Measurements from ENCODE around the gene GPHN.

The GPHN gene

GRCh38 chr14:66603945-66604344 lies 96.0 kb downstream of the GPHN start:
- no peak for DNase-seq

DNA sequence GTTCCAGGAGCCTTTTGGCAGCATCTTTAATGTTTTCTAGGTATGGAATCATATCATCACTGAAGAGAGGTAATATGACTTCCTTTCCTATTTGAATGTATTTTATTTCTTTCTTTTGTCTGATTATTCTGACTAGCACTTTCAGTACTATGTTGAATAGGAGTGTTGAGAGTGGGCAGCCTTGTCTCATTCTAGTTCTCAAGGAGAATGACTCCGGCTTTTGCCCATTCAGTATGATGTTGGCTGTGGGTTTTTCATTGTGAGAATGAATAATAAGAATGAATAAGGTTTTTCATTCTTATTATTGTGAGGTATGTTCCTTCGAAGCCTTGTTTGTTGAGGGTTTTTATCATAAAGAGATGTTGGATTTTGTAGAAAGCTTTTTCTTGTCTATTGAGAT lies 98.9 kb downstream of the GPHN start:
- DNase-seq: no peak

DNA sequence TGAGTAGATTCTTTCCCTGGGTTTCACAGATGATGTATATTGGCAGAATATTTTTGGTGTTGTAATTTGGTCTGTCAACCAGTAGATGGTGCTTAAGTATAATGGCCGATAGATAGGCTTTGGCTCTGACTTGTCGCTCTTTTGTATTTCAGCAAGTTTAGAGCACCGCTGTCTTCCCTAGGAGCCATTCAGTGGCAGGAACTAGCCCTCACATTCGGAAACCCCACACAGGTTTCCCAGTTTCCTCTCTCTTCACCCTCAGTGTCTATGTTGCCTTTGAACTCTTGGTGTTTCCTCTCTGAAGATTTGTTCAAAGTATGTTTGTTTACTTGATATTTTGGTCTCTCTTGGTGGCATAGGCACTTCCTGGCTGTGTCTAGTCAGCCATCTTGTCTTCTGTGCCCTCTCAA lies 102.2 kb downstream of the GPHN start:
- DNase-seq: no peak

DNA sequence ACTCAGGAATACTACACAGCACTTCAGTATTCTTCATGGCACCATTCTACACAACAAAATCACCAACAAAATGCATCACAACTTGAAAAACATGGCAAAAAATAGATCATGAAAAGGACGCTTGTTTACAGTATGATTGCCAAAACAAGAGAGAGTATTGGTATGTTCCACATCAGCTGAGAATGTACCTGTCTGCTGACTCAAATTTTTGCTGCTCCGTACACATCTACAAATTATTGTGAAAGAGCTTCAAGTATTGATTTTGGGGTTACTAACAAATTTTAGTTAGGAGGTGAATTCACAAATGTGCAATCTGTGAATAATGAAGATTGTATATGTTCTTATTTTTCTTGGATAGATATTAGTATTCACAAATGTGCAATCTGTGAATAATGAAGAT lies 105.4 kb downstream of the GPHN start:
- DNase-seq: no peak

- no peak for DNase-seq
These were observed 112.0 kb downstream of the GPHN start for GRCh38 chr14:66619952-66620351.

- no peak for DNase-seq
These were observed 115.9 kb downstream of the GPHN start for GRCh38 chr14:66623838-66624237.

DNA sequence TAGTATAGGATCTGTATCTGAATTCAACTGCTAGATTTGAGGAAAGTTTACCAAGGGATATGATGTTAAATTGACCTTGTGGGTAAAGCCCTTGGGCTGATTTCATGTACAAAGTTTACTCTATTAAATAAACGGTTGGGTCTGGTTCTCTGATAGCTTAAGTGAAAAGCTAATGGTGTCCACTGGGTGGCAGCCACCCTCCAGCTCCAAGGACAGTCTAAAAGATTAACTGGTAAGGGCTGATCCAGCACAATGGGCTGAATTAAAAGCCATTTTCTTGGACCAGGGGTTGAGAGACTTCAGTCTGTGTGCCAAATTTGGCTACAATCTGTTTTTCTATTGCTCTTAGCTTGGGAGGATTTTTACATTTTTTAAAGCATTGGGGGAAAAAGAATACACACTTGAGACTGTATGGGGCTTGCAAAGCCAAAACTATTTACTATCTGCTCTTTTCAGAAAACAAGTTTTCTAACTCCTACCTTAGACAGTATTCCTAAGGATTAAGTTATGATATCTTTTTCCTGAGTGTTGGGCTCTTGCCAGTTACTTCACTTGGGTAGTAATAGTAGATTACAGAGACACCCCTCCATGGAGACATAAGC lies 116.5 kb downstream of the GPHN start:
- no peak for DNase-seq

- no peak for DNase-seq
These were observed 120.7 kb downstream of the GPHN start for GRCh38 chr14:66628636-66629035.

DNA sequence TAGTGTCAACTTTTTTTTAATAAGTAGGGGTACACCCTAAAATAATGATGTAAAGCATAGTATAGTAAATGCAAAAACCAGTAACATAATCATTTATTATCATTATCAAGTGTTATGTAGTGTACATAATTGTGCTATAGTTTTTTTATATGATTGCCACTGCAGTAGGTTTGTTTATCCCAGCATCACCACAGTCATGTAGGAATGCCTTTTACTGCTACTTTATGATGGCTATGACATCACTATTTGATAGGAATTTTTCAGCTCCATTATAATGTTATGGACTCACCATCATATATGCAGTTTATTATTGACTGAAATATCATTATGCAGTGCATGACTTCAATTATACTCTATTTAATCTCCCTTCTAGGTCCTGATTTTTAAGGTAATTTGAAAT lies 121.6 kb downstream of the GPHN start:
- DNase-seq: no peak

GRCh38 chr14:66634876-66635275 lies 126.9 kb downstream of the GPHN start:
- DNase-seq: no peak

- DNase-seq: no peak
These were observed 127.5 kb downstream of the GPHN start for GRCh38 chr14:66635435-66635834.

- no peak for DNase-seq
These were observed 128.3 kb downstream of the GPHN start for GRCh38 chr14:66636240-66636639.

GRCh38 chr14:66638689-66639088 lies 130.7 kb downstream of the GPHN start:
- DNase-seq: no peak

DNA sequence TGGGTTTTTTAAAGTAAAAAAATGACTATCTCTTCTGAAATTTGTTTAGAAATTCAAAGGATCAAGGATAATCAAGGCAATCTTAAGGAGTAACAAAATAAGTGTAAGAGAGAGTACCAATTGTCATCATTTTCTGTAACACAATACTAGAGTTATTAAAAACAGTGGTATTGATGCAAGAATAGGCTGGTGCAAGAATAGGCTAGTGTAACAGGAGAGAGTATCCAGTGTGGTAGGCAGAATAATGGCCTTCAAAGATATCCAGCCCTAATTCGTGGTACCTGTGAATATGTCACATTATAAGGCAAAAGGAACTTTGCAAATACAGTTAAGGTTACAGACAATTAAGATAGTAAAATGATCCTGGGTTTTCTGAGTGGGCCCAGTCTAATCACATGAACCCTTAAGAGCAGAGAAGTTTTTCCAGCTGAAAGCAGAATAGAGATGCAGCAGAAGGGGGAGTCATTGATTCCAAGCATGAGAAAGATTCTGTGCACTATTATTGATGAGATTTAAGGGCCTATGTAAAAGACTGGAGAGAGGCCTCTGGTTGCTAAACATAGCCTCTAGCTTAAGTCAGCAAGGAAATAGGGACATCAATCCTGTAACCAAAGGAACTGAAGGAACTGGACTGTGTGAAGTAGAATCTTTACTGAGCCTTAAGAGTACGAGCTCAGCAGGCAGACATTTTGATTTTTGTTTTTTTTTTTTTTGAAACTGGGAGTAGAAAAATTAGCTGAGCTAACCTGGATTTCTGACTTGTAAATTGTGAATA lies 134.1 kb downstream of the GPHN start:
- DNase-seq: no peak

GRCh38 chr14:66643344-66643743 lies 135.4 kb downstream of the GPHN start:
- DNase-seq: no peak

GRCh38 chr14:66645716-66646115 lies 137.8 kb downstream of the GPHN start:
- no peak for DNase-seq

DNA sequence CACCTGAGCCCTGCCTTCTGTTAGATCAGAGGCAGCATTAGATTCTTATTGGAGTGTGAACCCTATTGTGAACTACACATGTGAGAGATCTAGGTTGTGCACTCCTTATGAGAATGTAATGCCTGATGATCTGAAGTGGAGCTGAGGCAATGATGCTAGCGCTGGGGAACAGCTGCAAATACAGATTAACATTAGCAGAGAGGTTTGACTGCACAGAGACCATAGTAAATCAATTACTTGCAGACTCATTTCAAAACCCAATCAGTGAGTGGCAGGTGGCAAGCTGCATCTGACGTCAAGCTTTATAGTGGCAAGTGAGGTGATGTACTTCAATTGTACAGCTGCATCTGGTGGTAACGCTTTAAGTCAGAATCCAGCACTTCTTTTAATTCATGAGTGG lies 141.6 kb downstream of the GPHN start:
- DNase-seq: no peak

GRCh38 chr14:66650491-66650911 lies 142.6 kb downstream of the GPHN start:
- DNase-seq: no peak

- no peak for DNase-seq
These were observed 143.7 kb downstream of the GPHN start for GRCh38 chr14:66651536-66652220.

DNA sequence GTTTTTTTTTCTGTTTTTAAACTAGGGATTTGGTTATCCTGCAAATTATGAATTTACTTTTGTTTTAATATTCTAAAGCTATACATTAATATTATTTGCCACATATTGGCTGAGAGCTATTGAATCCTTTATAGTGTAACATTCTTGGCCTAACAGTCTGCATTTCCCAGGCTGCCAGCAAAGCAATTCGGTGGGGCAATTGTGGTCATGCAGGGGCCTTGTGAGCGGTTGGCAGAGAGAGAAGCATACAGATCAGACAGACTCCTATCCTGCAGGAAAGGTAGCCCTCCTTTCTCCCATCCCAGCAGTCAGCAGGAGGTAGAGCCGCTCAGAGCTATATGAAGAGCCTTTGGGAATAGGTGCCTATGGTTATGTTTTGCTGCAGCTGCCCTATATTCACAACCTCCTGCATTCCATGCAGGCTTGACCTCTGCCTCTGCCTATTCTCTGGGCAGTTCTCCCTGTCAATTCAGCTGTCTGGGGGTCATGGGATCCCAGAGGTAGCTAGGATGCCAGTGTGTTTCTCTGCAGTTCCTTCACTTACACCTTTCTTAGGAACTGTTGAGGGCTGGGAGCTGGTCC lies 144.7 kb downstream of the GPHN start:
- no peak for DNase-seq

DNA sequence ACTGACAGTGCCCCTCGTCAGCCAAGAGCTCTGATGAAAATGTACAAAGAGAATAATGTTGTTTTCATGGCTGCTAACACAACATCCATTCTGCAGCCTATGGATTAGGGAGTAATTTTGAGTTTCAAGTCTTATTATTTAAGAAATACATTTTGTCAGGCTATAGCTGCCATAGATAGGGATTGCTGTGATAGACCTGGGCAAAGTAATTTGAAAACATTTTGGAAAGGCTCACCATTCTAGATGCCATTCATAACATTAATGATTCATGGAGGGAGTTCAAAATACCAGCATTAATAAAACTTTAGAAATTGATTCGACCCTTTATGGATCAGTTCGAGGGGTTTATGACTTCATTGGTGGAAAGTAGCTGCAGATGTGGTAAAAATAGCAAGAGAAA lies 149.8 kb downstream of the GPHN start:
- DNase-seq: no peak

DNA sequence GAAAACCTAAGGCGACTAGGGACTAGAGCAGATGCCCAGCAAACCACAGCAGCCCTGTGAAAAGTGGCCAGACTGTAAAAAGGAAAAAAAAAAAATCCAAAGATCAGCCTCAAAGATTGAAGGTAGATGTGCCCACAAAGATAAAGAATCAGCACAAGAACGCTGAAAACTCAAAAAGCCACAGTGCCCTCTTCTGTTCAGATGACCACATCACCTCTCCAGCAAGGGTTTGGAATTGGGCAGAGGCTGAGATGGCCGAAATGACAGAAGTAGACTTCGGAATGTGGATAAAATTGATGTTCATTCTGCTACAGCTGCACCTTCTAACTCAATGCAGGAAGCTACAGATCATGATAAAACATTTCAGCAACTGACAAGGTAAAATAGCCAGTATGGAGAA lies 154.4 kb downstream of the GPHN start:
- DNase-seq: no peak

DNA sequence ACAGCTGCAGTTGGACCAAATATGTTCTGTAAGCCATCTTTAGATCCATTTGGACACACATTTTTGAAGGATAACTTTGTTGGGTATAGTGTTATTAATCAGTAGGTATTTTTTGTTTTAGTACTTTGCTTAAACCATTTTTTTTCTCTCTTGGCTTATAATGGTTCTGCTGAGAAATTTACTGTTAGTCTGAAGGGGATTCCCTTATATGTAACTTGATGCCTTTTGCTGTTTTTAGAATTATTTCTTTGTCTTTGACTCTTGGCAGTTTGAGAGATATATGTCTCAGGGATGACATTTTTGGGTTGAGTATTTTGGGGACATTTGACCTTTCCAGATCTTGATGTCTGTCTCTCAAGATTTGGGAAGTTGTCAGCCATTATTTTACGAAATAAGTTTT lies 169.8 kb downstream of the GPHN start:
- DNase-seq: no peak

- DNase-seq: no peak
These were observed 172.3 kb downstream of the GPHN start for GRCh38 chr14:66680216-66680615.

All from activated gamma-delta T cell (primary cell).